ENCODE measurements around the gene SSBP4. TPM values are rescaled to one million over a fixed set of nuclear protein-coding genes. Genes with fewer than 3 reads are reported as not detected.

Gene SSBP4
- total RNA-seq, 6 donors from 2014 or later: 52.0 to 157 (median 84.1) TPM

GRCh38 chr19:18446811-18447359, 27.7 kb downstream of the SSBP4 start:
- peaks cover 24 to 89% (median 68%) of the 10 kb centered on the region in 4 donors for H3K36me3 ChIP-seq
- no peak overlapping the region for H3K4me3 ChIP-seq
- H3K4me1 ChIP-seq: peaks cover 0 to 16% (median 7%) of the 10 kb centered on the region in 4 donors
- H3K9me3 ChIP-seq: no peaks in the 10 kb centered on the region
- no peak for TF ChIP-seq POLR2A (IDR thresholded peaks at IDR 0.05)
- TF ChIP-seq EP300 (IDR thresholded peaks at IDR 0.05): no peak
- no peak for TF ChIP-seq CTCF (IDR thresholded peaks at IDR 0.05)
- no peak for TF ChIP-seq POLR2AphosphoS5 (IDR thresholded peaks at IDR 0.05)
- WGBS, 2 donors: 86 to 93% methylated on average over 5 to 11 of the region's 12 CpGs
- no peak overlapping the region for H3K27ac ChIP-seq
- H3K27me3 ChIP-seq: no peaks in the 10 kb centered on the region
- no peak for ATAC-seq (ENCODE audit: low FRiP score in 2 of 2)
- peak in 1 of 2 donors; percentile 72 for DNase-seq

GRCh38 chr19:18449552-18449951, 30.4 kb downstream of the SSBP4 start:
- no peak for TF ChIP-seq CTCF (IDR thresholded peaks at IDR 0.05)
- TF ChIP-seq POLR2AphosphoS5 (IDR thresholded peaks at IDR 0.05): no peak
- no peak for TF ChIP-seq POLR2A (IDR thresholded peaks at IDR 0.05)
- TF ChIP-seq EP300 (IDR thresholded peaks at IDR 0.05): no peak
- Histone ChIP-seq H3K9me3 (no peaks in the 10 kb centered on the region), H3K4me1 (peaks cover 0 to 16% (median 7%) of the 10 kb centered on the region in 4 donors), H3K4me3 (no peak overlapping the region), H3K27ac (no peak overlapping the region), H3K27me3 (no peaks in the 10 kb centered on the region), H3K36me3 (peaks cover 18 to 94% (median 55%) of the 10 kb centered on the region in 4 donors)
- DNase-seq (peak in 1 of 2 donors; percentile 77), ATAC-seq (ENCODE audit: low FRiP score in 2 of 2) (no peak)
- WGBS, 2 donors: 95 to 97% methylated on average over 4 to 12 of the region's 14 CpGs

GRCh38 chr19:18450021-18450930, 31.1 kb downstream of the SSBP4 start:
- H3K9me3 ChIP-seq: no peaks in the 10 kb centered on the region
- WGBS, 2 donors: 80 to 100% methylated on average over 2 to 27 of the region's 33 CpGs

GRCh38 chr19:18450931-18451836, 32.0 kb downstream of the SSBP4 start:
- TF ChIP-seq CTCF (IDR thresholded peaks at IDR 0.05): peak; percentile 95 to 98 (median 96)
- no peak for TF ChIP-seq EP300 (IDR thresholded peaks at IDR 0.05)
- TF ChIP-seq POLR2AphosphoS5 (IDR thresholded peaks at IDR 0.05): peak; percentile 31 to 53
- no peak for TF ChIP-seq POLR2A (IDR thresholded peaks at IDR 0.05)
- DNase-seq: peak; percentile 83 to 98
- Histone ChIP-seq H3K27ac (peak overlapping the region in 1 of 4 donors; percentile 11), H3K9me3 (no peaks in the 10 kb centered on the region), H3K4me3 (no peak overlapping the region), H3K27me3 (no peaks in the 10 kb centered on the region), H3K36me3 (peaks cover 8 to 88% (median 40%) of the 10 kb centered on the region in 4 donors), H3K4me1 (peaks cover 0 to 13% (median 7%) of the 10 kb centered on the region in 4 donors)
- WGBS, 2 donors: 52 to 85% methylated on average over 8 to 23 of the region's 26 CpGs
- peak; percentile 84 to 90 for ATAC-seq (ENCODE audit: low FRiP score in 2 of 2)

More at GRCh38 chr19:18450021-18450930, 31.1 kb downstream of the SSBP4 start:
- ATAC-seq (ENCODE audit: low FRiP score in 2 of 2): peak in 1 of 2 donors; percentile 4
- no peaks in the 10 kb centered on the region for H3K27me3 ChIP-seq
- no peak overlapping the region for H3K4me3 ChIP-seq
- peaks cover 0 to 16% (median 7%) of the 10 kb centered on the region in 4 donors for H3K4me1 ChIP-seq
- peak in 1 of 2 donors; percentile 77 for DNase-seq
- no peak overlapping the region for H3K27ac ChIP-seq
- TF ChIP-seq EP300 (IDR thresholded peaks at IDR 0.05): no peak
- peaks cover 11 to 88% (median 48%) of the 10 kb centered on the region in 4 donors for H3K36me3 ChIP-seq
